Fibroblast of gingiva (primary cell): Measurements from ENCODE around the gene TMOD1.
"Not testable (repeated sequence)": the region's sequence is repeated elsewhere in the genome, so short reads cannot be mapped to it uniquely, and the experiment has no call there.

ENCODE experiments used
- DNase-seq: peaks from one replicate; pipeline ENCODE4 v3.0.0-alpha.2; 2011; ENCODE audit warnings: low read depth

The TMOD1 gene

DNA sequence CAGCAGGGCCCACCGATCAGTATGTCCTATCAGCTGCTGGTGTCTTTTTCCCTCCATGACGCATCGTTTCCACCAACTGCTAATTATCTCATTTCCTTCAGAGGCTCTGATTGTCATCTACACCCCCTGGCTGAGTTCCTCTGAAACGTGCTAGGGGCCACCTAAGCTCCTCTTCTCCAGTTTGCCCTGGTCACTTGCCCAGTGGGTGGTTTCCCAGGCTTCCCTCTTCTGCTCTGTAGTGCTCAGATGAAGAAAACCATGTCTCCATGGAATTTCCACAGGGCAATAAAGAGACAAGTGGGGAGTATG is 66.4 kb downstream of the TMOD1 start:
- no peak for DNase-seq

DNA sequence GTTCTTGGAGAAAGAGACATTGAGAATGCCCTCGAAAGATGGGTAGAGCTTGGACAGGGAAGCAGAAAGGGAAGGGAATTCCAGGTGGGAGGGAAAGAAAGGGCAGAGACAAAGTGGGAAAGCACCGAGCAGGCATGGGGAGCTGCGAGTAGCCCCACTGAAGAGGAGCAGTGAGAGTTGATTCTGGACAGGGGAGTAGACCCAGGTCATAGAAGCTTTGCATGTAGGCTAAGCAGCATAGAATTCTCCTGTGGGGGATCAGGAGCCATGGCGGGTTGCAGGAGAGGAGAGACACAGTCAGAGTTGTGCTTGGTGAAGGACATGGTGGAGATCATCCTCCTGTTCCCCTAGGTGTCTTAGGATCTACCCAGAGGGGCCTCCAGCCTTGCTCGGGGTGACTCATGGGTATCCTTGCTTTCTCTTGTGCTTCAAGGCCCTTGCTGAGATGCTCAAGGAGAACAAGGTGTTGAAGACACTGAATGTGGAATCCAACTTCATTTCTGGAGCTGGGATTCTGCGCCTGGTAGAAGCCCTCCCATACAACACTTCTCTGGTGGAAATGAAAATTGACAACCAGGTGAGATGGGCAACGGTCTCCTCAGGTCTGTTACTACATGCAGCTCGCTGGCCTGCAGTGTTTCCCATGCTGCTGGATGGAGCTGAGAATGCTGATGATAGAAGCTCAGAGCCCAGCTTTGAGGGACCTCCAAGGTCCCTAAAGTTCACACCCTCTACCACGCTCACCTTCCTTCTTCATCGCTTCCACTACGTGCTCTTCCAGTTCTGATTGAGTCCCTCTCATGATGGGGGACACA is 67.2 kb downstream of the TMOD1 start:
- DNase-seq: no peak

DNA sequence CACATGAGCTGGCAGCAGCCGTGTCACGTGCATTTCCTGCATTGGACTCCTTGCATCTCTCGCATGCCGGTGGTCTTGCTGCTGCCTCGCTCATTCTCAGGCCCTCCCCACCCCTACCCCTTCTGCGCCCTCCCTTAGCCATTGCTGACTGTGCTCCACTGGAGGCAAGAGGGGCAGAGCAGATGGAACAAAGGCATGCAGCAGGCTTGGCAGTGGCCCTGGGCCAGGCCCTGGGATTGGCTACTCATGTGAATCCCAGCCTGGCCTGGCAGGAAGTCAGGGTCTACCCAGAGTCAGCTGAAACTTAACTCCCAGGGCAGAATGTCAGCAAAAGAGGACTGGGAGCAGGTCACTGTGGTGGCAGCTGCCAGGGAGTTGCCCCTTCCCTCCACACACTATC is 69.4 kb downstream of the TMOD1 start:
- DNase-seq: peak; percentile 27

DNA sequence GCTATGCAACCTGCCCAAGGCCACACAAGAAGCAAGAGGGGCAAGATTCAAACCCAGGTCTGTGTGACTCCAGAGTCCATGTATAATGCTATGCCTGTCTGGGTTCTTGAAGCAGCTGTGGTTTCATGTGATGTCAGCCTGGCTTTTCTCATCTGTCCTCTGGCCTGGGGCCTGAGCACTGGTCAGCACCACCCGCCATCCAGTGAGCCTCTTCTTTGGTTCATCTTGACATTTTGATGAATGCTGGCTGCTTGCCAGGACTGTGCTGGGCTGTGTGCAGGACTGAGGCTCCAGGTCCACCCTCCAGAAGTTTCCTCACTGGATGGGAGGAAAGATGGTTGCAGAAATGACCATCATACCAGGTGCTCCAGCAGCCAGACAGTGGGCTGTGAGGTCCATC is 70.2 kb downstream of the TMOD1 start:
- no peak for DNase-seq

DNA sequence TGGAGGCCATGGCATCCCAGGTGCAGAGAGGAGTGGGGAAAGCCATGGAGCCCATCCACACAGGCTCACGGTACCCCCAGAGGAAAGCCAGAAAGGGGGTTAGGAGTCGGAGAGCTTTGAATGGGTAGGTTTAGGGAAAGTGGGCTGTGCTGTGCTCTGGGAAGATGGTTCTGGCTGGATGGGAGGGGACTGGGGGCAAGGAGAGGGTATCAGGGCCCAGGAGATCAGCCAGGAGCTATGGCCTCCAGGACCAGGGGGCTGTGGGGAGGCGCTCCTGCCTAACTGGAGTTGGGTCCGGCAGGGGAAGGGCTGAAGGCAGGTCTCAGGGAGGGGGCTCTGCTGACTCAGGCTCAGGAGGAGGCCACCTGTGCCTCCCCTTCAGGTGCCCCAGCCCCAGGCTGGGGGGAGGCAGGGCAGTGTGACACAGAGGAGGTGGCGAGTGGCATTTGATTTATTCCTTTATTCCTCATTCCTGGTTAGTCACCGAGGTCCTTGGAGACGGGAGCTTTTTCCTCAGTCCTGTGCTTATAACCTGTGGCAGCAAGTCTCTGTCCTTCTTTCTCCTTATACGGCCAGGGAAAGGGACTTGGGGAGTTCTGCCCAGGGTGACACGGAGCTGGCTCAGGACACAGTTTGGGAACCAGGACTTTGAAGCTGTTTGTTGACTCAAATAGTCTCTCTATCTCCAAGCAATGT is 70.9 kb downstream of the TMOD1 start:
- no peak for DNase-seq

DNA sequence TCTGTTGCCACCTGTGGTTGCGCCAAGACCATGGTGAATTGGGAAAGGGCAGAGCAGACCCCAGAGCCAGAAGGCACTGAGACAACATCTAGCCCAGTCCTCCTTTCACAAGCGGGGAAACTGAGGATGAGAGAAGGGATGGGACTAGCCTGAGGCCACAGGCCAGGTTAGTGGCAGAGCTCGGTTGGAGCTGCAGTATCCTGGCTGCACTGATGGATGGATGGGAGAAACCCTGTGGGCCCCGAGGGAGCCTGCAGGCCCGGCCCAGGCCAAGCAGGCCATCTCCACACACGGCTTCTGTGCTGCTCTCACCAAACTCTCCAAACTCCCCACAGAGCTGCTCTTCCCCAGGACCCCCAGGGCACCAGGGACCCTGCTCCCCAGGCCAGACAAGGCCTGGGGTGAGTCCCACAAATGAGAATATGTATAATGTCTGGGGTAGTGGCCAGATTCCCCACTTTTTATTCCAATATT is 71.5 kb downstream of the TMOD1 start:
- no peak for DNase-seq

DNA sequence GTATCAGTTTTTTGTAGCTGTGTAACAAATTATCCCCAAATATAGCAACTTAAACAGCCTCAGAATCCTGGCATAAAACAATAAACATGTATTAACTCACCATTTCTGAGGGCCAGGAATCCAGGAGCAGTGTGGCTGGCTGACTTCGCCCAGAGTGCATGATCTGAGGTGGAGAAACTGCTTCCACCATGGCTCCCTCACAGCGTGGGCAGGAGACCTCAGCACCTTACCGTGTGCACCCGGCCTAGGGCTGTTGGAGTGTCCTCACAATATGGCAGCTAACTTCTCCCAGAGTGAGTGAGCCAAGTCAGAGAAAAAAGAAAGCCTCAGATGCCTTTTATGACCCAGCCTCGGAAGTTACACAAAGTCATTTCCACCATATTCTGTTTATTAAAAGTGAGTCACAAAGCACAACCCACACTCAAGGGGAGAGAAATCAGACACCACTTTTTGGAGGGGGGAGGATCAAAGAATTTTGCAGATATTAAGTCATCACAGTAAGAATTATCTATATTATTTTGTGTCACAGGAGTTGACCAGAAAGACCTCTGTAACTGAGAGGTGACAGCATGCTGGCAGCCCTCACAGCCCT is 72.1 kb downstream of the TMOD1 start:
- no peak for DNase-seq

DNA sequence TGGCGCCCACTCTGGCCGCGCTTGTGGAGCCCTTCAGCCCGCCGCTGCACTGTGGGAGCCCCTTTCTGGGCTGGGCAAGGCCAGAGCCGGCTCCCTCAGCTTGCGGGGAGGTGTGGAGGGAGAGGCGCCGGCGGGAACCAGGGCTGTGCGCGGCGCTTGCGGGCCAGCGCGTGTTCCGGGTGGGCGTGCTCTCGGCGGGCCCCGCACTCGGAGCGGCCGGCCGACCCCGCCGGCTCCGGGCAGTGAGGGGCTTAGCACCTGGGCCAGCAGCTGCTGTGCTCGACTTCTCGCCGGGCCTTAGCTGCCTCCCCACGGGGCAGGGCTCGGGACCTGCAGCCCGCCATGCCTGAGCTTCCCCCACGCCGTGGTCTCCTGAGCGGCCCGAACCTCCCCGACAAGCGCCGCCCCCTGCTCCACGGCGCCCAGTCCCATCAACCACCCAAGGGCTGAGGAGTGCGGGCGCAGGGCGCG is 72.7 kb downstream of the TMOD1 start:
- not testable (repeated sequence) for DNase-seq

DNA sequence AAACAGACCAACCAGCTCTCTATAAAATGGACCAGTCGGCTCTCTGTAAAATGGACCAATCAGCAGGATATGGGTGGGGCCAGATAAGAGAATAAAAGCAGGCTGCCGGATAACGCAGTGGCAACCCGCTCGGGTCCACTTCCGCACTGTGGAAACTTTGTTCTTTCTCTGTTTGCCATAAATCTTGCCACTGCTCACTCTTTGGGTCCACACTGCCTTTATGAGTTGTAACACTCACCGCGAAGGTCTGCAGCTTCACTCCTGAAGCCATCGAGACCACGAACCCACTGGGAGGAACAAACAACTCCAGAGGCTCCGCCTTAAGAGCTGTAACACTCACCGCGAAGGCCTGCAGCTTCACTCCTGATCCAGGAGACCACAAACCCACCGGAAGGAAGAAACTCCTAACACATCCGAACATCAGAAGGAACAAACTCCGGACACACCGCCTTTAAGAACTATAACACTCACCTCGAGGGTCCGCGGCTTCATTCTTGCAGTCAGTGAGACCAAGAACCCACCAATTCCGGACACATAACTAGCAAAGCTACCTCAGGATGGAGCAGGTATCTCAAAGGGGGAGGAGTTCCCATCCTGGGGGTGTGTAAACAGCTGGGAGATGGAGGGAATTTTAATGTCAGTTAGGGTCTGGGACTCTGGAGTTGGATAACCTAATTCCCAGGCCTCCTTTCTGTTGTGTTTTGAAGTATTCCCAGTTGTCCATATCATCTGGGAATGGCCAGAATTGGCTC is 73.6 kb downstream of the TMOD1 start:
- not testable (repeated sequence) for DNase-seq

DNA sequence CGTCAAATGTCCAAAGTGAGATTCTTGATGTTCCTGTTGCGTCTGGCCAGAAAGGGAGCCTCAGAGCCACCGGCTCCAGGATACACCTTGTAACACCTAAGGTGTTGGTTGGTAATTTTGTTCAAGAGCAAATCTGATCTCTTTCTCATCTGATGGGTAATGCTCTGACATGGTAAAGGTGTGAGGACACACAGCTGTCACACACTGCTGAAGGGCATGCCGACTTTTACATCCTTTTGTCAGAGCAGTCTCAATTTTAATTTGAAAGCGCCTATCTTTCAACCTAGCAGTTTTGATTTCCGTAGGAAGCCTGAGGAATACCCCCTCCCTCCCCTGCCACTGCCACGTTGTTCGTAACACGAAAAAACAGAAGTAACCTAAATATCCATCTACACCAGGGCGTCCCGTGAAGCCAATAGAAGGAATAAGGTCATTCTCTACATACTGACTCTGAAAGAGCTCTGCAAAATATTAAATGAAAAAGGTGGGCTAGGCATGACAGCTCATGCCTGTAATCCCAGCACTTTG is 74.3 kb downstream of the TMOD1 start:
- no peak for DNase-seq

DNA sequence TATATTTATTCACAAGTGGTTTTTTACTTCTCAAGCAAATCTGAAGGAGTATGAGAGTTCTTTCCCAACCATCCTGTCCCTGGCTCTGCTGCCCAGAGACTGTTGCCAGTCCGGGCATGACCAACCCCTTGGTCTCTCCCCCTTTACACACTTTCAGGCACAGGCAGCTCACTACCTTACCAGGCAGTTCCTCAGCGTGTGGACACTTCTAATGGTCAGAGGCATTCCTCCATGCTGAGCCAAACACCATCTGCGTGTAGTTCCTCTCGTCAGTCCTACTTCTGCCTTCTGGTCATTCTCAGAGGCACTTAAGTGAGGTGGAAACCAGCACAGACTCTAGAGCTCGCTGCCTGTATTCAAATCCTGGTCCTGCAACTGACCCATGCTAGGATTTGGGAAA is 75.6 kb downstream of the TMOD1 start:
- no peak for DNase-seq

DNA sequence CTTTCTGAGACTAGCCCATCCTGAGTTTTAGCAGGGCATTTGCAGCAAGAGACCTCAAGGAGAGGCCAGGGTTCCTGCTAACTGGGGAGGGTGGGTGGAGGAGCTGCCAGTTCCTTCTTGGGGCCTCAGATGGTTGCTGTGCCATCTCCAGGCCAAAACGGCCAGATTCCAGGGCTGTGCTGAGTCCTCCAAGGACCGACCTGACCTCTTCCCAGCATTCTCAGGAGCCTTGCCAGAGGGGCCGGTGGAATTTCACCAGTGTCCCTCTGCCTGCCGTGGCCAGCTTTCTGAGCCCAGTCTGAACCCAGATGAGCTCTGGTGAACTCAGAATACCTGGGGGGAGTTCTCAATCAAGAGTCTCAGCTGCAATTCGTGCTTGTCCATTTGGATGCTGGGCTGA is 77.4 kb downstream of the TMOD1 start:
- no peak for DNase-seq

DNA sequence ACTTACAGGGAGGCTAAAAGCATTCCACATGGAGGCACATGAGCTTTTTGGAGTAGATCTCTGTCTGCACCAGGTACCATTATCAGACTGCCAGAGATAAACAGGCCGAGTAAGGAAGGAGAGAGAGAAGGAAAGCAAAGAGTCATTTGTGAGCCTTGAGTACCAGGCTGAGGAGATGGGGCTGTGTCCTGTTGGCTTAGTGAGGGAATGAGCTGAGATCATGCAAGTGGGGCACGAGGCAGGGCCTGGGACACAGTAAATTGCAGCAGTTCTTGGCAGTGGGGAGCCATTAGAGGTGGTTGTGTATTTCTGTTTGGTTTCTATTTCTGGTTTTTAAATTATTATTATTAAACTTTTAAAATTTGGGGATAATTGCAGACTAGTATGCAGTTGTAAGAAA is 78.4 kb downstream of the TMOD1 start:
- DNase-seq: no peak

DNA sequence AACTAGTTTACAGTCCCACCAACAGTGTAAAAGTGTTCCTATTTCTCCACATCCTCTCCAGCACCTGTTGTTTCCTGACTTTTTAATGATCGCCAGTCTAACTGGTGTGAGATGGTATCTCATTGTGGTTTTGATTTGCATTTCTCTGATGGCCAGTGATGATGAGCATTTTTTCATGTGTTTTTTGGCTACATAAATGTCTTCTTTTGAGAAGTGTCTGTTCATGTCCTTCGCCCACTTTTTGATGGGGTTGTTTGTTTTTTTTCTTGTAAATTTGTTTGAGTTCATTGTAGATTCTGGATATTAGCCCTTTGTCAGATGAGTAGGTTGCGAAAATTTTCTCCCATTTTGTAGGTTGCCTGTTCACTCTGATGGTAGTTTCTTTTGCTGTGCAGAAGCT is 80.1 kb downstream of the TMOD1 start:
- DNase-seq: not testable (repeated sequence)

DNA sequence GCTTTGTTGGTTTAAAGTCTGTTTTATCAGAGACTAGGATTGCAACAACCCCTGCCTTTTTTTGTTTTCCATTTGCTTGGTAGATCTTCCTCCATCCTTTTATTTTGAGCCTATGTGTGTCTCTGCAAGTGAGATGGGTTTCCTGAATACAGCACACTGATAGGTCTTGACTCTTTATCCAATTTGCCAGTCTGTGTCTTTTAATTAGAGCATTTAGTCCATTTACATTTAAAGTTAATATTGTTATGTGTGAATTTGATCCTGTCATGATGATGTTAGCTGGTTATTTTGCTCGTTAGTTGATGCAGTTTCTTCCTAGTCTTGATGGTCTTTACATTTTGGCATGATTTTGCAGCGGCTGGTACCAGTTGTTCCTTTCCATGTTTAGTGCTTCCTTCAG is 83.3 kb downstream of the TMOD1 start:
- DNase-seq: not testable (repeated sequence)

DNA sequence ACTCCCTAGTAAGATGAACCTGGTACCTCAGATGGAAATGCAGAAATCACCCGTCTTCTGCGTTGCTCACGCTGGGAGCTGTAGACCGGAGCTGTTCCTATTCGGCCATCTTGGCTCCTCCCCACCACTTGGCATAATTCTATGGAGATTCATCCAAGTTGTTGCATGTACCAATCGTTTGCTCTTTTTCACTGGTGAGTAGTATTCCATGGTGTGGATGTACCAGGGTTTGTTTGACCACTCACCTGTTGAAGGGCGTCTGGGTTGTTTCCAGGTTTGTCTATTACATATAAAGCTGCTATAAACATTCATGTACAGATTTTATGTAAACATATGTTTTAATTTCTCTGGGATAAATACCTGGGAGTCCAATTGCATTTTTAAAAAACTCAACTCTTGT is 85.4 kb downstream of the TMOD1 start:
- not testable (repeated sequence) for DNase-seq

DNA sequence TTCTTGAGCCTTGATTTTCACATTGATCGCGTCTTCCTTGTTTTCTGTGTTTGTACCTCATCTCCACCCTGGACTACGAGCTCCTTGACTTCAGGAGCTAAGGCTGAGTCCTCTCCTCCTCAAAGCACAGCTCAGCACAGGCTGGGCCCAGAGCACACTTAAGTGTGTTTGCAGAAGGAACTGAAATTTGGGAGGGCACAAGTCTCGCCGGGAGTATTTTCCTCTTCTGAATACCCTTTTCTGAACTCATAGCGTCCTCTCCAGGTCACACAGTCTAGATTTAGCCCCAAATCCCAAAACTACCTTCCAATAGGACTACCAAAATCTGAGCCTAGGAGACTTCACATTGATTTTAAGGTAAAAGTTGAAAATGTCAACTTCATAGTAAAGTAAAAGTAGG is 90.1 kb downstream of the TMOD1 start:
- DNase-seq: no peak

DNA sequence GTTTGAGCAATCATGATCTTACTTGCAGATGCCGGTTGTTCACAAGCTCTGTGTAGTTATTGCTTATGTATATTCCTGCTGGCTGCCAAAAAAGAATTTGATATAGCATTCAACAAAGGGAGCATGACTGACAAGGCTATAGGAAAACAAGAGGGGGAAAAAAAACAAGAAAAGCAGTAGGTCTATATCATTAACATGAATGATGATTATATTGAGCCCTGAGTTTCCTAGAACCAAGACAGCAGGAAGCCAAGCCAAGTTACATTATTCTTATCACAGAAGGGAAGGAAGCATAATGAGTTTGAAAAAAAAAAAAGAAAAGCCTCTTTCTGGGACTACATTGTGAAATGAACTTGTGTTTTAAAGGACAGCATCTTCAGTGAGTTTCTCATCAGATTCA is 90.7 kb downstream of the TMOD1 start:
- no peak for DNase-seq

DNA sequence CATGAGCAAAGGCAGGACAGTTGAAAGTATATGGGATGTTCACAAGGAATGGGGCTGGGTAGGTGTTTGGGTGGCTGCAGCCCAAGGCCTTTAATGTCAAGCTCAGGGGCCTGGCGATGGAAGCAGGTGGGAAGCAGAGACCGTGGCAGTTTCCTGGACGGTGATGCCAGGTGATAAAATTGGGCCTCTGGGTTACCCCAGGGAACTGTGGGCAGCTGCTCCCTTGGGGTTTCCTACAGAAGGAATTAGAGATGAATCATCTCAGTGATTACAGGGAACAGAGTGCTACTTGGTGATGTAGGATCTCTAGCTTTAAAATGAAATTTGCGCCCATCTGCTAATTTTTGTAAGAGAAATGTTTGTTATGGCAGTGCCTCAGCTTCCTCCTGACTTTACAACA is 92.5 kb downstream of the TMOD1 start:
- no peak for DNase-seq

DNA sequence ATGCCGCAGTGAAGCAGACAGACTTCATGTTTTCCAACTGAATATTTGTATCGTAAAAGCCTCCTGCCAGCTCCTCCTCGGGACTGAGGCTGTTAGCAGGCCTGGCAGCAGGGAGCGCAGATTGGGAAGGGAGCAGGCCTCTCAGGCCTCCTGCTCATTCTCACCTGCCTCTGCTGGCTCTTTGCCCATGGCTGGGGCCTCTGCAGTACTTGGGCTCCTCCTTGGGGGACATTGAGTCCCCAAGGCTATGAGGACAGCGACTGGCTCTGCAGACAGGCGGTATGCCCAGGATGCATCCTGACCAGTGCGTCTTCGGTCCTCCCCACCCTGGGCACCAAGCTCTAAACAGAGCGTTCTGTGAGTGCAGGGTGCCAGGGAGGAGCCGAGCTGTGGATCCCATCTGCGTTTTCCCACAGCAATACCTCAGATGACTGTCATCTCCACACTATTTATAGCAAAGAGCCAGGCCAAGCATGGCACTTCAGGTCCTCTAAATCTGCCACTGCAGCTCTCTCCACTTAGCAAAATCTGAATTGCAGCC is 93.0 kb downstream of the TMOD1 start:
- no peak for DNase-seq

DNA sequence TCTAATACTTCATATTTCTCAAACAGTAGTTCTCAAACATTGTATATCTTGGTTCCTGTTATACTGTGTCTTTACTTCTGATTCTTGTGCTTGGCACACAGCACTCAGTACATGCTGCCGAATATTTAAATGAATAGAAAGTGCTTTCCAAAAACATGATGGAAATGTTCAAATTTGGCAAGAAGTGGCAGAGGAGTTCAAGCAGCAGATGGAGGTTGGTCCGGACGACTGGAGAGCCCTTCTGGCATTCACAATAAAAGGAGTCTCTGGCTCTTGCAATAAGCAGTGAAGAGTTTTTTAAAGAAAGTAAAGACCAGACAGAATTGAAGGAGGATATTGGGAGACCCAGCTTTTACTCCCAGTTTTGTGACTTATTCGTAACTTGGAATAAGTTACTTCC is 95.4 kb downstream of the TMOD1 start:
- no peak for DNase-seq
